NCI-H2227 treated with DMSO at 0.1 percent for 48 hours (cell line): ENCODE results near the gene KRT16.
A peak's percentile ranks its signal among the peaks of the same experiment; 100 is the strongest.
"Not testable (repeated sequence)": the region's sequence is repeated elsewhere in the genome, so short reads cannot be mapped to it uniquely, and the experiment has no call there.

ENCODE experiments used
- DNase-seq: peaks from one replicate; lab custom pipeline; 2025; lab: John Stamatoyannopoulos, UW

KRT16 gene

DNA sequence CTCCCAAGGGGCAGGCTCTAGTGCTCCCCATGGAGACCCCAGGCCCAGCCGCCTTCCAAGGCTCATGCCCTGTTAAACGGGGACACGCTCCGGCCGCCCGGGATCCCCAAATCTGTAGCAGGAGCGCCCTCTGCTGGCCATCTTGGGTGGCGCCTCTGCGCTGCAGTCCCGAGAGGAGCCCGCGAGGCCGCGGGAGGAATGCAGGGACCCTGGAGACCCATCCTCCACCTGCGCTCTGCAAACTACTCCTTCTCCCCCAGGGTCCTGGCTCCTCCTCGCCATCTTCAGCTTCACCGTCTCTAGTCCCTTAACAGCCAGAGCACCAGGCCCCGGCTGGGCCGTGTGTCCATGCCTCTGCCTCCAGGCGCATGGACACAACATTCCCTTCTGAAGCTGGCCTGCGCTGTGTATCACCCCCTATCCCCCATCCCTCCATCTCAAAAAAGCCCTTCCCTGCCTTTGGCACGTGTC, 35.4 kb upstream of the KRT16 start:
- DNase-seq: peak; percentile 86

GRCh38 chr17:41647038-41647813, 34.7 kb upstream of the KRT16 start:
- peak; percentile 43 for DNase-seq

GRCh38 chr17:41642252-41643156, 29.9 kb upstream of the KRT16 start:
- no peak for DNase-seq

GRCh38 chr17:41640596-41640995, 28.0 kb upstream of the KRT16 start:
- DNase-seq: not testable (repeated sequence)

DNA sequence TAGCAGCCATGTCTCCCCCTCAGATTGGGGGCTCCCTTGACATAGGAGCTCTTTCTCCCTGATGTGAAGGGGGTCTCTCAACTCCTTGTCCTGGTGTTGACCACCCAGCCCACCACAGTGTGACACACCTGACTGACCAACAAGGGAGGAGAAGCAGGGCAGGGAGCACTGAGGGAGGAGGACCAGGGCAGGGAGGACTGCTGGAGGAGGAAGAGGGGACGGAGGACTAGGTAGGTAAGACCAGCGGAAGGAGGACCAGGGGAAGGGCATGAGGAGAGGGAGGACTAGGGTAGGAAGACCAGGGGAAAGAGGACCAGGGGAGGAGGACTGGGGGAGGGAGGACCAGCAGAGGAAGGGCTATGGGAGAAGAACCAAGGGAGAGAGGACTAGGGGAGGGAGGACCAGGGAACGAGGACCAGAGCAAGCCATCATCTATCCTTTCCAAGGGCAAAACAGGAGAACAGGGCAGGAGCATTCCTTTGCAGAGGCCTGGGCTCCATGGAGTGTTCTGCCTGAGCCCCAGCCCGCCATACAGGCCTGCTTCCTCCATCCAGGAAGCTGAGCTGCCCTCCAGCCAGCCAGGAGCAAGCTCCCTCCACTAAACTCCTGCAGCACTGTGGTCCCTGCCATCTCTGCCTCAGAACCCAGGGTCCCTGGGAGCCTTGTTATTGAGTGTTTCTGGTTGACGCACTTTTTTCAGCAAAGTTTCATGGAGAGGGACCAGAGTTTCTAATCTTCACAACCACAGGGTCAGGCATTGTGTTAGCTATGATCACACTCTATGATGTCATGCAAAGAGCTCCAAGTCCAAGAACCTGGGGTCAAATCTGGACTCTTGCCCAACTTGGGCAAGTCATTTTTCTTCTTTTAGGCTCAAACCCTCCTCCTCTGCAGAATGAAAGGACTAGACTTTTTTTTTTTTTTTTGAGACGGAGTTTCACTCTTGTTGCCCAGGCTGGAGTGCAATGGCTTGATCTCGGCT, 27.2 kb upstream of the KRT16 start:
- DNase-seq: no peak

DNA sequence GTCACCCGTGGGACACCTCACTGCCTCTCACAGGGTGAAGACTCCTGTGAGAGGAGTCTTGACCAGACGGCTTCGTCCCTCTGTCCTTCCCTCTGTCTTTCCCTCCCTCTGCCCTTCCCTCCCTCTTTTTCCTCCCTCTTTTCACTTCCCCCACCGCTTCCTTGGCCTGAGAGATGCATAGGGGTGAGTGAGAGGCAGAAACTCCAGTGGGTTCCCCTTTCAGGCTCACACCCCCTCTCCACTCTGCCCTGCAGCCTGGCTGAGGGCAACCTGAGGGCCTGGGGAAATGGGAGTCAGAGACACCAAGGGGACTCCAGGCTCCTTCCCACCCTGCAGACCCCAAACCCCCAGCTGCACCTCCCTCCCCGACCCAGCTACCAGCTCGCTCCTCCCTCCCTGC, 26.4 kb upstream of the KRT16 start:
- DNase-seq: no peak

GRCh38 chr17:41638194-41638593, 25.6 kb upstream of the KRT16 start:
- no peak for DNase-seq

DNA sequence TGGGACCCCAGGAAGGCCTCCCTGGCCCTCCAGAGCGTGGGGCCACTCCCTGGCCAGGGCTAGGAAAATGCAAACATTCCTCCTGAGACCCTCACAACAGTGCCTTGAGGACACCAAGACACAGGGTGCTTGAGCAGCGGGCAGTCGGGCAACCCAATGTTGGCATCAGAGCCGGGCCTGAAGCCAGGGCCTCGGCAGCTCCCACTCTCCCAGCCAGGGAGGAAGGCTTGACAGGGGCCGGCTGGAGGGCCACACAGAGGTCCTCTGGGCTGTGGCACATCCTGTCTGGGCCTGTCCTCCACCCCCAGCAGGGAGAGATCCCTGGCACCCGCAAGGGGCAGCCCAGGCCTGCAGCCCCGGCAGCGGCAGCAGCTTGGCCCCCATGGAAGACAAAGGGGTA, 24.1 kb upstream of the KRT16 start:
- no peak for DNase-seq

- DNase-seq: no peak
Observed at GRCh38 chr17:41635121-41636097, 22.8 kb upstream of the KRT16 start.

- no peak for DNase-seq
Observed at GRCh38 chr17:41634639-41635038, 22.1 kb upstream of the KRT16 start.

DNA sequence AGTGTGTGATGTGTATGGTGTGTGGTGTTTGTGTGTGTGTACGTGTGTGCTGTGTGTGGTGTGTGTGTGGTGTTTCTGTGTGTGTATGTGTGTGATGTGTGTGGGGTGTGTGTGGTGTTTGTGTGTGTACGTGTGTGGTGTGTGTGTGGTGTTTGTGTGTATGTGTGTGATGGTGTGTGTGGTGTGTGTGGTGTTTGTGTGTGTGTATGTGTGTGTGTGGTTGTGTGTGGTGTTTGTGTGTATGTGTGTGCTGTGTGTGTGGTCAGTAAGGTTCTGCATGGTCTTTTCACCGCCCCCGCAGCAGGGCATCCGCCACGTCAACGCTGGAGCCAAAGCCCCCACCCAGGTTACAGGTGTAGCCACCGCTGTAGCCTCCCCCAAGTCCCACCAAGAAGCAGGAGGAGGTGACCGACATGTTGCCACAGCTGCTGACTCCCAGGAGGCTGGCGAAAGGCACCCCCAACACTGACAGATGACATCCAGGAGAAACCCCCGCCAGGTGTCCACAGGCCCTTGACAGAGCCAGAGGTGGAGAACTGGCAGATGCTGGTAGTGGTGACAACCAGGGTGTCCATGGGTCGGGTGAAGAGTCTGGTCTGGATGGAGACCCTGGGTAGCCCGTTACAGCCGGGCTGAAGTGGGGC, 21.1 kb upstream of the KRT16 start:
- DNase-seq: no peak

GRCh38 chr17:41632482-41633105, 20.0 kb upstream of the KRT16 start:
- no peak for DNase-seq

DNA sequence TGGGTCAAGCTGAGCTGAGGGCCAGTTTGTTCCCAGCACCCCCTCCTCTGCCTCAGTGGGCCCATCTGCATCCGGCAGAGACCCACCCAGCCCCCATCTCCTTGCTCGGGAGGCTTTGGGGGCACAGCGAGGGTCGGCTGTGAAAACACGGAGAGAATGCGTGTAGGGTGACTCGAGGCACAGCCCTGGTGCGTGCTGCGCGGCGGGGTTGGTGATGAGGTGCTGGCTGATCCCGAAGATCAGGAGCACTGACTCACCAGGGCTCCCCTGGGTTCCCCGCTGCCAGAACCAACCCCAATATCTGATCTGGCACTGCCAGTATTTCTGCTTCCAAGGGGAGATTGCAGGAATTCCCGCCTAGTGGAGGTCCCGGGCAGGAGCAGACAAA, 19.3 kb upstream of the KRT16 start:
- no peak for DNase-seq

DNA sequence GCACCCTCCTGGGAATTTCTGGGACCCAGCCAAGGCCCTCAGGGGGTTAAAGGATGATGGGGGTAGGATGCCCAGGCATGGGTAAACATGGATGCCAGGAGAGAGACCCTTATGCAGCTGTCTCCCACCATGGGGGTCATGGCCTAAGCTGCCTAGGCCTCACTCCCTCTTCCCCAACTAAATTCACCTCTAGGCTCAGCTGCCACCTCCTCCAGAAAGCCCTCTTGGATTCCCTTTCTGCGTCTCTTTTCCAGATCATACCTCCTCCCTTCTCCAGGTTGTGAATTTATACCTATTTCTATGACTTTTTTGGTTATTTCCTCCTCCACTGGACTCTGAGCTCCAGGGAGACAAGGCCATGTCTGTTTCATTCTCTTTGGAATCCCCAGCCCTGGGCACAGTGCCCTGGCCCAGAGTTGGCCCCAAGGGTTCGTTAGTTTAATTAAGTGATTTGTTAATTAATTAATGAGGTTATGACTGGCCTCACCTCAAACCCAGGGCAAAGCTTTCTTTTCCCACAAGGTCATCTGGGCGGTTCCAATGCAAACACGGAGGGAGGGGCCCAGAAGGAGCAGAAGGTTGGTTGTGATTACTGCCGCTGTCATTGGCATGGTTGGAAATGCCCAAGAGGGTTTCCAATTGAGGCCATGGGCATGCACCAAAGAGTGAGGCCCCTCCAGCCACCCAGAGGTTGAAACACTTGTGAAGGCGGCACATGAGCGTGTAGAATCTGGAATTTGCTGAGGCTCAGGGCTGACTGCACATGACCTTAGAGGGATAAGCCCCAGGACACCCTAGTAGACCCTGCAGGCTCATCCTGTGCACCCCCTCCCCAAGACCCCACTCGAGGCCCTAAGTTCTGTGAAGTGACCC, 18.7 kb upstream of the KRT16 start:
- DNase-seq: no peak

DNA sequence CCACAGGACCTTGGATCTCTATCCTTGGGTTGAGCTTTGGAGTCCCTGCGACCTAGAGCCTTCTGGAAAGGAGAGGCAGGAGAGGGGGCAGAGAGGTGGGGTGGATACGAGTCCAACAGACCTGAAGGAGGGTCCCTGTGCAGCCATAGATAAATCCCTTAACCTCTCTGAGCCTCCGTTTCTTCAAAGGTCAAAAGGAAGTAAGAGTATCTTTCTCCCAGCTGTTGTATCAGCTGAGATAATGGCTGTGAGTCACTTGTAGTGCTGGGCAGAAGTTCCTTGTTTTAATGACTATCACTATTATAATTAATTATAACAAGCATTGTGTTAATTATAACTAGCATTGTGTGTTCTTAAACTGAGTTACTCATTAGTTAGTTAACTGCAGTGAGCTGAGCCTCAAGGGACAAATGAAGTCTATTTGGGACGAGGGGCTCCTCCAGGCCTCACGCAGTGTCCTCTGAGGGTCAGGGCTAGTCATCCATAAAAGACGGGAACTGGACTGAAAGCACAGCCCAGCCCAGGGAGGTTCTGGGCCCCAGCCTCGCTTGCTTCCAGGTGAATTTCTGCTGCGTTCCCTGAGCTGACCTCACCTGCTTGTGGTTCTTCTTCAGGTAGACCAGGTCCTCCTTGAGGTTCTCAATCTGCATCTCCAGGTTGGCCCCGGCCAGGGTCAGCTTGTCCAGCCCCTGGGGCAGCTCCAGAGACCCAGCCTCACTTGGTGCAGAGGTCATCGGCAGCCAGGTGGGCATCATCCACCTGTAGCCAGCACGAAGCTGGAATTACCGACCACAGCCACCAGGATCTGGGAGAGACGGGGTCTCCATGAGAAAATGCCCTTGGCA, 17.5 kb upstream of the KRT16 start:
- DNase-seq: no peak

- DNase-seq: no peak
Observed at GRCh38 chr17:41629316-41629715, 16.7 kb upstream of the KRT16 start.

- DNase-seq: not testable (repeated sequence)
Observed at GRCh38 chr17:41628621-41629255, 16.2 kb upstream of the KRT16 start.
